ENCODE data around the gene PHACTR1.

DNA sequence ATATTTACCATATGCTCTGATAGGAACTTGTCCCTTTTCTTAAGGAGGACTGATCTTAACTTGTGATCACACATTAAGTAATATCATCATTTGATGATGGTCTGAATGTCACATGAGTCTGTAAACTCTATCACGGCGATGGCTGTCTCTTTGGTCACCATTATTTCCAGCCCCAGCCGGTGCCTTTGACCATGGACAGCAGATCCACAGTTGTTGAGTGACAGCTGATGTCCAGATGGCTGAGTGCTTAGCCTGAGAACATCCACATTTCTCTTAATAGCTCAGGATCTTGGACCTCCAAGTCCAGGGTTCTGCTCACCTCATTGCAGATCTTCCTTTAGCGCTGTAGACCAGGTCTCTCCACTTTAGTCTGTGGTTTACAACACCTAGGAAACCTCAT, 440.7 kb downstream of the PHACTR1 start:
- TF ChIP-seq POLR2A (IDR thresholded peaks at IDR 0.05; ENCODE audit: low read depth, low read length) (no peak), POLR2AphosphoS5 (IDR thresholded peaks at IDR 0.05; ENCODE audit: low read depth, low read length) (no peak)

Data from GM12891 (cell line).